NOMO-1 (cell line): ENCODE measurements around the gene HS3ST5.

Experiments used
- DNase-seq, 2 experiments: peaks; one replicate each; lab custom pipeline; 2025; ENCODE audit not compliant: unreplicated experiment in 2 of 2; lab: John Stamatoyannopoulos, UW

Gene HS3ST5

GRCh38 chr6:114342826-114343781 lies at the start of gene HS3ST5:
Gene HS3ST5 (minus strand): TSS chr6:114343023. CDS start chr6:114062845, 280,178 bp downstream.
- no peak for DNase-seq

- no peak for DNase-seq
Measured at GRCh38 chr6:114390176-114390575, 47.4 kb upstream of the HS3ST5 start.

- no peak for DNase-seq
Measured at GRCh38 chr6:114389111-114389510, 46.3 kb upstream of the HS3ST5 start.

- DNase-seq: no peak
Measured at GRCh38 chr6:114382406-114382805, 39.6 kb upstream of the HS3ST5 start.

DNA sequence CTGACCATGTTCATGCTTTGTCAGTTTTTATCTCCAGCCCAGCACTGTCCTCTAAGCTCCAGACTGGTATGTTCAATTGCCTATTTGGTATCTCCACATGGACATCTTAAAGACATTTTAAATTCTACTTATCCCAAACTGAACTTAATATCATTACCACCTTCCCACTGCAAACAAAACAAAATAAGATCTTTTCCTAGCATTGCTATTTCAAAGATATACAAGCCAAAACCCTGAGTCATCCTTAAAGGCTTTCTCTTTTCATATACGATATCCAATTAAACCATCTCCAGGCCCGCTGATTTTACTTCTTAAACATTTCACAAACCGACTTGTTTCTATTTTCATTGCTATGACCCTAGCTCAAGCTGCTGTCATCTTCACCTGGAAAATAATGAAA lies 35.1 kb upstream of the HS3ST5 start:
- no peak for DNase-seq

- no peak for DNase-seq
Measured at GRCh38 chr6:114376611-114377175, 33.9 kb upstream of the HS3ST5 start.

GRCh38 chr6:114375541-114376192 lies 32.8 kb upstream of the HS3ST5 start:
- DNase-seq: no peak

GRCh38 chr6:114367315-114367961 lies 24.6 kb upstream of the HS3ST5 start:
- DNase-seq: no peak

- no peak for DNase-seq
Measured at GRCh38 chr6:114366899-114367298, 24.1 kb upstream of the HS3ST5 start.

- no peak for DNase-seq
Measured at GRCh38 chr6:114364301-114364700, 21.5 kb upstream of the HS3ST5 start.

DNA sequence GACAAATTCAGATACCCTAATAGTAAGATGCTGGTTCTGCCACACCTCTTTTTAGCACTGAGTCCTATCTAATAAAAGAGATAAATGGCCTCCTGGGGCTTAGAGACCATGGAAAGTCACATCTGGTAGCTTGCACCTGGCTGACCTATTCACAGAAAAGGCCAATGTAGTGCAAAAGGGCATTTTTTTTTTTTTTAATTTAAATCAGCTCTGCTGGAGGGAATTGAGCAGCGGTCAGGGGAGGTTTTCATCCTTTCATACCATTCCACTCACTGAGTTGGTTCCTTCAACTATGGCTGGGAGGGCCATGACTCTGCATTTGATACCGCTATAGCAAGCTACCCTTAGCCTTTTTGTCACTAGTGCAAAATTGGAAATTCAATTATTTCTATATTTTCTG lies 20.1 kb upstream of the HS3ST5 start:
- DNase-seq: no peak

DNA sequence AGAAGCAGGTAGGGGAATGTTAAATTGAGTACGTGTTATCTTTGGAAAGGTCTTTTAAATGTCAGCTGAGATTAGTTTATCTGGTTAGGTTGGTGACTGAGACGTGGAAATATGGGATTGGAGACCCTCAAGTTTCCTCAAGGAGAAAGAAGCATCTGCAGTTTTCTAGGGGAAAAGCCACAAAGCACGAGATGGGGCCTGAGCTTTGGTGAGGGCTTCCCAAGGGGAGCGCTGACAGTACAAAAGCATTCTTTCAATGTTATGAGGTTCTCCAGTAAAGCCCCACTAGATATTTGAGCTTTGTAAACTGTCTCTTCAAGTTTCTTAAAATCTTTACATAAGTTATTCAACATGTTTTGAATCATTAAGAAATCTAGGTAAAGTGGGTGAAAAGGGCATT lies 19.6 kb upstream of the HS3ST5 start:
- DNase-seq: no peak

DNA sequence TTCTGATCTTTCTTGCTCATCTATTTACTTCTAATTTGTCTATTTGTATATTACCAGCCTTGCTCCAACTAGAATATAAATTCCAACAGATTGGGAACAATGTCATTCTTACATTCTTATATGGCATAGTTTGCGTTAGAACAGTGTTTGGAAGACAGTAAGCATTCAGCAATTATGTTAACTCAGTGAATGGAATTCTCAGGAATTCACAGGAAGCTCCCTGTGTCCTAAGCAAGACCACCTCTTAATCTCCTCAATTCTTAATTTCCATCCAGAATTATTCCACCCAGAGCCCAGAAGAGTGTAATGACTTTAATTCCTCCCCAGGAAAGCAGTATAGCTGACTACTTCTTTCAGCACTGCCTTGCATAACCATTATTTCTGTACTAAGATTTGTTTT lies 18.2 kb upstream of the HS3ST5 start:
- no peak for DNase-seq

DNA sequence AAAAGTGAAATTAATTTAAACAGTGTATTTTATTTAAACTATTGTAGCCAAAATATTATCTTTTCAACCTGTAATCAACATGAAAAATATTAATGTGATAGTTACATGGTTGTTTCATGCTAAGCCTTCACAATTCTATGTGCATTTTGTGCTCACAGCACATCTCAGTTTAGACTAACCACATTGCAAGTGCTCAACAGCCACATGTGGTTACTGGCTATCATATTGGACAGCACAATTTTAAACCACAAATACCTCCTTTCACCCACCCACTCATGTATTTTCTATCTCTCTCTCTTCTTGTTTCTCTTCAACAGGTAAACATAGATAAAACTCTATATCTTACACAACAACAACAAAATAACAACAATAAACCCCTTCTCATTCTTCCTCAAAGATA lies 12.5 kb upstream of the HS3ST5 start:
- no peak for DNase-seq

DNA sequence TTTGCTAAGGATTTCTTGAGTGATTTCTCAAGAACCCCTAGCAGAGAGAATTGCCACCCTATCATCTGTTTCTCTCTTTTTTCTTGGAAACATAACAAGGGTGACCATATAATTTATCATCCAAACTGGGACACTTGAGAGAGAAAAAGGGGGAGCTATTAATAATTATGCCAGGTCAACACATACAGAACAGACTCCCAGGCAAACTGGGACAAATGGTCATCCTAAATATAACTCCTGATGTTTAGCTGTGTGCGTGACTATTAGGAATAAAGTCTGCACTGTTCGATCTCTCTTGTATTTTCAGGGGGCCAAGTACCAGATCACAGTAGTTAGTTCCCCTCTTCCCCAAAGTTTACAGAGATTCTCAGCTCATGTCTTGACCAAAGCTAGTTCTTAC lies 11.7 kb upstream of the HS3ST5 start:
- no peak for DNase-seq

GRCh38 chr6:114346451-114346850 lies 3.6 kb upstream of the HS3ST5 start:
- no peak for DNase-seq

DNA sequence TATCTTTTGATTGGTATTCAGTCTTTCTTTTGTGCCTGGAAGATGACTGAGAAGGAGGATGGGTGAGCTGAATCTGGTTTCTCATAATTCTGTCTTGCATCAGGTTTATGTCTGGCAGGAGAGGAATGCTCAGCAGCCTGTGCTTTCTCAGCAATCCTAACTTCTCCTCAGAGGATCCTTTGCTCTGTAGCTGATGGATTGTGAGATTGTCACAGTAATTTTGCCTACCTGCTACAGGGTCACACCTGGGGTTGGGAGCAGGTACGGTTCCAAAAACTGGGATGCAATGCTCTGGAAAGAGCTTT lies 2.1 kb upstream of the HS3ST5 start:
- no peak for DNase-seq

DNA sequence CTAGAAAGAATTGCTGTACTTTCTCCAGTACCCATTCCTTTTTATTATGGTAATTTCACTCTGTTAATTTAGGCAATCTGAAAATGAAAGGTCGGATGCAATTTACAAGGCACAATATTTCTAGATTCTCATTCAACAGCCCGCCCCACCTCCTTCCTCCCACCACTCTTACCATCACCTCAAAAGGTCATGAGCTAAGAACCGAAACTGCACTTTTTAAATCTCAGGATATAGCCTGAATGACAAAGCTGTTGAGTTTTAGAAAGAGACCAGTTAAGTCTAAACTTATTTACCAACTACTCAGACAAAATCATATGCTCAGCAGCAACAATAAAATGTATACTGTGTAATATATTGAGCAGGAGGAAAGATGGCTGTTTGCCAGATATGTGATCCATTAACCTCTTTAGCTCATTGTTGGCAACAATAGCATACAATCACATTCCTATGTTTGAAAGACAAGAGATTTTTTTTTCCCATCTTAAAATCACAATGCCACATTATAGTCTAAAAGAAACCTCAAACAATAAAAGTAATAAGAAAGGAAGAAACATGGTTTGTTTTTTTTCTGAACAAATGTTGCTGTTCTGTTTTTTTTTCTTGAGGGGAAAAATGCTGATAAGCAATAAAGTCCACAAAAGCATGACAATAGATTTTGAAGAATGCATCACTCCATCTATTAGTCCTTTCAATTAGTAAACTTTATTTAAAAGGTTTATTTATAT lies 1.6 kb upstream of the HS3ST5 start:
- no peak for DNase-seq

- DNase-seq: no peak
Measured at GRCh38 chr6:114343782-114344144, 940 bp upstream of the HS3ST5 start.

DNA sequence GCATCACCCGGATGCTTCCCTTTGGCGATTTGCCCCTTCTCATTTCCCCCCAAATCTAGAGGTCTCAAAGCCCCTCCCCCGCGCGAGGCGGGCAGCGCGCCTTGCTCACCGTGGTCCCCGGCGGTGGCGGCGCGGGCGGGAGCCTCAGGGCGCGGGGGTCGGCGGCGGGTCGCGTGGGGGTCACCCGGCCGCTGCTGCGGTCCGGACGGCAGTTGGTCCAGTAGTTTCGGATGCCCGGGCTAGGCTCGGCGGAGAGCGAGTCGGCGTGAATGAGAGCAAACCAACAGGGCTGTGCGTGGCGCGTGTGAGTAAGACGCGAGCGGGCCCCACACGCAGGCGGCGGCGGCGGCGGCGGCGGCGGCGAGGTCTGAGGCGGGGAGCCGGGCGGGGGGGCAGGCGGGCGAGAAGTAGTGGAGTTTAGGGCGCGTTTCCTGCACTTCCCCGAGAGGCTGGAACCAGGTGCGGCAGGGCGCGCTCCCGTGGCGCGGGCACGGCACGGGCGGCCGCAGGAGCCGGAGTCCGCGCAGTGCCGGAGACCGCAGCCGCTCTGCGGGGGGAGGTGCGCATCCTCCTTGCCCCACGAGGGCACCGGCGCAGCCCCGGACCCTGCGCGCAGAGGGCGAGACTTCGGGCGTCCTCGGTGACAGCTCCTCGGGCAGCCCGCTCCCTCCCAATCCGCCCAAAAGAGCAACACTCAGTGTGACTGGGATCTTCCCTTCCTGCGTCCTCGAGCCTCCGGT lies 567 bp downstream of the HS3ST5 start:
- DNase-seq: no peak
